GM18499 (cell line): ENCODE data around the gene TUBB1.
A peak's percentile ranks its signal among the peaks of the same experiment; 100 is the strongest.

Experiments used
- ATAC-seq: cut with Tn5 transposase; IDR thresholded peaks from one replicate; pipeline ENCODE4 v1.9.1; 2021; ENCODE audit warnings: moderate number of reproducible peaks; ENCODE audit not compliant: insufficient read depth, unreplicated experiment

The TUBB1 gene

DNA sequence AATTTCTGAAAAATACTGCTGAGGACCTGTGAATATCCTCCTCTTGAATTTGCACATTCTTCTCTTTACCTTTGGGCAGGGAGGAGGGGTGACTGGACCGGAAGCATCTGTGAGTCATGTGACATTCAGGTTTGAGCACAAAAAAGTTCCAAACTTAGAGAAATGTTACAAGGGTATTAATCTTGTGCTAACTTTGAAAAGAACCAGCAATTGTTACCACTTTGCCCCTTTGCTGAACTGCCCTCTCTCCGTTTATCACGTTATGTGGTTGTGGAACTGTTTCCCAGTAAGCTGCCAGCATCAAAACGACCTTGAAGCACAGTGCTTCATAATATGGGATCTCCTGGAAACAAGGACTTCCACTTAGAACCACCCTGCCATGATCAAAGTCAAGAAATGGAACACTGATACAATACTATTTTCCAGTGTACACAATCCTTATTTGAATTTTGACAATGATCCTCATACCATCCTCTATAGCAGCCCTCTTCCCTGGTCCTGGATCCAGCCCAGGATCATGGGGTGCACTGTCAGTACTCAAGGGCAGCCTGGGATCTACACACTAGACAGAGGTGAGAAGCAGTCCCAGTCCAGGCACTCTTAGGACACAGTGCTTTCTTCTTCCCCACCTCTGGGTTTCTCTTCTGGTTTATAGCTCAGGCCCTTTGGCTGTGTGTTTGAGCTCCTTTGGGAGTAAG, 2.3 kb upstream of the TUBB1 start:
- no peak for ATAC-seq

DNA sequence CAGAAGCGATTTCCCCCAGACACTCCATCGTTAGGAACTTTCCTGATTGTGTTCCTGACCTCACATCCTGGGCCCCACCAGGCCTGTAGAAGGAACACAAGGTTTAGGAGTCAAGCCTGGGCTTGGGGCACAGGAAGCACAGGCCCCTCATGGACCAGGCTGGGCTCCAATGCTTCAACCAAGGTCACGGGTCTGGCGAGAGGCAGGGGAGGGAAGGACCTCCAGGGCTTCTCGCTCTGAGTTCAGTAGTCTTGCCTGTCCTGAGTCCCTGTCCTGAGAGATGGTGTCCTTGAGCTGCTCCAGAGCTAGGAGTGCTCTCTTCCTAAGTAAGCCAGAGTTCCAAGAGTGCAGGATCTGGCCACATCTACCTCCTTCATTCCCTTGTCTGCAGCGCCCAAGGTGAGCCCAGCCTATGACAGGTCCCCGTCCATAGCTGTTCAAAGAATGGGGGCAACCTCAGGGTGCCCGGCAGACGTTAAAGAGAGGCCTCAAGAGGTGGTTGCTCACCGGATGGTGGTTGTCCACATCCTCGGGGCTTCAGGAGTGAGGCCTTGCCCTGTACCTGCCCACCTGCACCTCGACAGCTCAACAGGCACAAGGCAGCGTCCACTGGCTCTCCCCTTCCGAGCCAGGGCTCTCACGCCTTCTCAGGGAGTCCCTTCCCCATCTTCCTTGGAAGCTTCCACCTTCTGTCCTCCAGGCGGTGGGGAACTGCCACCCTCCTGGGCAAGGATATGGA, 1.6 kb upstream of the TUBB1 start:
- ATAC-seq = no peak

DNA sequence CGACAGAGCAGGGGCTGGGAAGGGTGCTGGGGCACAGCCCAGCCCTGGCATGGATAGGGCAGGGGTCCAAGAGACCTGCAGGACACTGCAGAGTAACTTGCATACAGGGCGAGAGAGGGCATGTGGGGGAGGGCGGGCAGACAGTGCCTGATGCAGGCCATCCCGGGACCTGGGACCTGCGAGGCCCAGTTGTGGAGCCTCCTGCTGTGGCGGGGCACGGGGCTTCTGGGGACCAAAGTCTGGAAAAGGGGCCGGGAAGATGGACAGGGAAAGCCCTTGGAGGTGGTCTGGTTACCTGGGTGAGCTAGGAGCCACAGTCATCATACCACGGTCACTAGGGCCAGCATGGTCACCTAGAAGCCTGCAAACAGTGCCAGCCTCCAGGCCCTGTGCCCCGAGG, 412 bp upstream of the TUBB1 start:
- no peak for ATAC-seq

DNA sequence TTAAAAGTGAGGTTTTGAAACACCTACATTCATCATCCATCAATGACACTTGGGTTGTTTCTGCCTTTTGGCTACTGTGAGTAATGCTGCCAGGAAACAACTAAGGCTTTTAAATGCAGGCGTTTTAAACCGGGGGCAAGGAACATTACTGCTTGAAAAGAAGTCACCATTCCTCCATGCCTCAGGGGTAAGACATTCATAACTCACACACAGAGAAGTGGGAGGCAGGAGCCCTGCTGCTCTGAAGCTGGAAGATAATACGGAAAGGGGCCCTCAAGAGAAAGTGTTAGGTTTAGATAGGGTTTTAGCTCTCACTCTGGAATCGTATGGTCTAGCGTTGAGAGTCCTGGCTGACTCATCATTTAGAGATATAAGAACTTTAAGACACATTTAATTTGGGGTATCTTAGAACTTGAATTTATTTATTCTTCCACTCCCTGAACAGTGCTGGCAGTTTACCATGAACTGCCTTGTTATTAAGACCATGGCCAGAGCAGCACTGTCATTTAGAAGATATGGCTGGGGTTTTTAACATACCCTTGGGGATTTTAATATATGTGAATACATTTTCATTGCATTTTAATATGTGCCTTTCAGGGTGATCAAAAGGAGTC, 1.8 kb downstream of the TUBB1 start:
- no peak for ATAC-seq

DNA sequence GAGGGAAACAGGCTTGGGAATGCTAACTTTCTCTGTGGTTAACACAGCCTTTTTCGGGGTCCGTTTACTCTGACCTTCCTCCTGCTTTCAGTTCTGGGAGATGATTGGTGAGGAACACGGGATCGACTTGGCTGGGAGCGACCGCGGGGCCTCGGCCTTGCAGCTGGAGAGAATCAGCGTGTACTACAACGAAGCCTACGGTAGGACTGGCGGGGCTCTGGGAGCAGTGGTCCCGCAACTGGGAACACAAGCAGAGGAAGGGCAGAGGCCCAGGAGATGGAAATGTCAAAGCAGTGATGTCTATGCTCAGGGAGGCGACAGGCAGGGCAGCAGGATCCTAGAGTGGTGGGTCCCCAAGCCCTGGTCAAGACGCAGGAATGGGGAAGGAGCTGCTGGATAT, 3.5 kb downstream of the TUBB1 start:
- no peak for ATAC-seq

DNA sequence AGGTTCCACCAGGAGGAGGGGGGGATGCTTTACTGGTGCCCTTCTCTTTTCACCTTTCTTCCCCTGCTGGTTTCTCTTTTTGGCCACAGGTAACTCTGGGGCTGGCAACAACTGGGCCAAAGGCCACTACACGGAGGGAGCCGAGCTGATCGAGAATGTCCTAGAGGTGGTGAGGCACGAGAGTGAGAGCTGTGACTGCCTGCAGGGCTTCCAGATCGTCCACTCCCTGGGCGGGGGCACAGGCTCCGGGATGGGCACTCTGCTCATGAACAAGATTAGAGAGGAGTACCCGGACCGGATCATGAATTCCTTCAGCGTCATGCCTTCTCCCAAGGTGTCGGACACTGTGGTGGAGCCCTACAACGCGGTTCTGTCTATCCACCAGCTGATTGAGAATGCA, 4.4 kb downstream of the TUBB1 start:
- no peak for ATAC-seq

DNA sequence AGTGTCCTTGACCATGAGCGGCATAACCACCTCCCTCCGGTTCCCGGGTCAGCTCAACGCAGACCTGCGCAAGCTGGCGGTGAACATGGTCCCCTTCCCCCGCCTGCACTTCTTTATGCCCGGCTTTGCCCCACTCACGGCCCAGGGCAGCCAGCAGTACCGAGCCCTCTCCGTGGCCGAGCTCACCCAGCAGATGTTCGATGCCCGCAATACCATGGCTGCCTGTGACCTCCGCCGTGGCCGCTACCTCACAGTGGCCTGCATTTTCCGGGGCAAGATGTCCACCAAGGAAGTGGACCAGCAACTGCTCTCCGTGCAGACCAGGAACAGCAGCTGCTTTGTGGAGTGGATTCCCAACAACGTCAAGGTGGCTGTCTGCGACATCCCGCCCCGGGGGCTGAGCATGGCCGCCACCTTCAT, 4.9 kb downstream of the TUBB1 start:
- ATAC-seq = no peak

DNA sequence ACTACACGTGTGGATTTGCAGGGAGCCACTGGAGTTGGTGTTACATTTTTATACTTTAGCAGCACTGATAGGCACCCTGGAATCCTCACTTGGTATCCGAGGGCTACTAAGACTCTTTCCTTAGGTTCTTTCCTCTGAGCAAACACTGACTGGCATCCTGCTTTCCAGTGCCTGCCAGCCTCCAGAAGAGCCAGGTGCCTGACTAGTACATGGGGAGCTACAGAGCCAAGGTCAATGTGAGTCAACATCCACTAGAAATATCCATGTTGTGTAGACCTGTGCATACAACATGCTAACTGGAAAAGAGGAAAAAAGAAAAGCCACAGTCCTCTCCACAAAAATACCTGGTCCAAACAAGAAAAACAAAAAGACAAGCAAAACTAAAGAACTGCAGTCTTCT, 5.9 kb downstream of the TUBB1 start:
- no peak for ATAC-seq

DNA sequence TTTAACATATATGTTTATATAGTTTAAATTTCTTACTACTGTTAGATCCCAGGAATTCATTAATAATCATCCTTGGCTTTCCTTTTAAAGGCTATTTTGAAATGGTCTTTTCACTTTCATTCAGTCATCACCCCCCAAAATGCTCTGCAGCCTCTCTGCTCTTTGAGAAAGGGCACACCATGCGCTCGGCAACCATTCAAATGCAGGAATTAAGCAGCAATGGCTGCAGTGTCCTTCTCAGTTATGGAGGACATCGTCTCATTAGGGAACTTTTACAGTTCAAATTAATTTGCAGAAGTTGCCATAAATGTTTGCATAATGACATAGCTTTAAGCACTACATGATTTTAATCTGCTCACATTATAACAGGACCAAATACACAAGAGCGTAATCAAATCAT, 6.3 kb downstream of the TUBB1 start:
- no peak for ATAC-seq

DNA sequence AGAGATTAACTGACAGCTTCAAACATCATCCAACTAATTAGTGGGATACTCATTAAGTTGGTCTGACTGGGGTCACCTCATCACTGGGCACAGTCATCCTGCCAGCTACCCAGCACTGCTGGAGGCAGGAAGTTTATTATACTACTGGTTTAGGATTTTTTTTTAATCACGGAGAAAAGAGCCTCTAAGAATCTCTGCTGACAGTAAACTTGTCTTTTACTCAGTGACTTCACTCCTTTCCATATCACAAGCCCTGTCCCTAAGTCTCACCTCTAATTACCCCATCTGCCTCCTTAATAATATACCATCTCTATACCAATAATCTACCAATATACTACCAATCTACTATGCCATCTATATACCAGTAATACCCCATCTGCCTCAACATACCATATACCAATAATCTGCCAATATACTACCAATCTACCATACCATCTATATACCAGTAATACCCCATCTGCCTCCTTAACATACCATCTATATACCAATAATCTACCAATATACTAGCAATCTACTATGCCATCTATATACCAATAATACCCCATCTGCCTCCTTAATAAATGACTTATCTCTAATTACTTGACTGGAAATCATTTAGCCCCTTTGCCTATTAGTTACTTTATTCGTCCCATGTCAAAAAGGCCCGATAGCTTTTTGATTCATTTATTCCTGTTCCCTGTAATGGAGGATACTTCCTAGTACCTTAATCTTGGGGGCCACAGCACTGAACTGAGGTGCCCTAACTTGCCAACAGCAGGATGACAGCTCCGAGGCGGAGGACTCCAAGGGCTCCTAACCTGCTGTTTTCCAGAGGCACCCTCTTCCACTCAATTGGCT, 7.9 kb downstream of the TUBB1 start:
- no peak for ATAC-seq

DNA sequence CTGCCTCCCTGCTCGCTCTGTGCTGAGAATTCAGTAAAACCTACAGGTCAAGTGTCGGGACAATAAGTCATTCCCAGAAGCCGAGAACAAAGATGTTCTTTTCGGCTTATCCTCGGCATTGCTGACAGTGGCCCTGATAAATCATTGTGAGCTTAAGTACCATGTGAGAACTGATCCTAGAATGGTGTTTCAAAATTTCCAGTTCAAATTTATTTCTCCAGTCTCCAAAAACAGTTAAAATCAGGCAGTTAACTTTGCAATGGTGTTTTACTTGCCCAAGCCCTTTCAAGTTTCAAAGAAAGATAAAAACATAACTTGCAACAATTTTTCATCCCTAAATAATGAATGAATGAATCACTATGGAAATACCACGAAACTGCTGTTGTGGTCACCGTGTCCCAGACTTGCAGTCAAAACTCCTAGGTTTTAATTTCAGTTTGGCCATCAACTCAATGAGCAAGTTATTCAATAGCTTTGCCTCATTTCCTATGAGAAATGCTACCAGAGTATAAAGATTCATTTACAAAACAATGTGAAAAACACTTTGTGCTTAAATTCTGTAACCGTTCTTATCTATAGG, 8.6 kb downstream of the TUBB1 start:
- no peak for ATAC-seq

DNA sequence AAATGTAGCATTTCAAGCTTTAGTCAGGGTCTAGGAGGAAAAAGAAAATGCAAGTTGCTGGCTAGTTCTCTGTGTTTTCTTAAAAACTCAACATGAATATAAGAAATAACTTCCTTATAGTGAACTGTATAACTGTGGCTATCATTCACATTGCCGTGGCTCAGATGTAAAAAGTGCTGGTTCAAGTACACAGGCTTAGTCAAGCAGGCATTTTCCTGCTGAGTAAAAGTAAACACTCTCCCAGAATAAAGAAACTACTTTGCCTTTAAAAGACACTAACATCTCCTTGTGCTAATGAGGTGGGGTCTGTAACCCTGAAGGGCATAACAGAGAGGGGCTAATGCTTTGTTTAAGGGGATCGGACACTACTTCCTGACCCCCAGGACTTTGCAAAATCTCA, 9.6 kb downstream of the TUBB1 start:
- ATAC-seq = no peak

DNA sequence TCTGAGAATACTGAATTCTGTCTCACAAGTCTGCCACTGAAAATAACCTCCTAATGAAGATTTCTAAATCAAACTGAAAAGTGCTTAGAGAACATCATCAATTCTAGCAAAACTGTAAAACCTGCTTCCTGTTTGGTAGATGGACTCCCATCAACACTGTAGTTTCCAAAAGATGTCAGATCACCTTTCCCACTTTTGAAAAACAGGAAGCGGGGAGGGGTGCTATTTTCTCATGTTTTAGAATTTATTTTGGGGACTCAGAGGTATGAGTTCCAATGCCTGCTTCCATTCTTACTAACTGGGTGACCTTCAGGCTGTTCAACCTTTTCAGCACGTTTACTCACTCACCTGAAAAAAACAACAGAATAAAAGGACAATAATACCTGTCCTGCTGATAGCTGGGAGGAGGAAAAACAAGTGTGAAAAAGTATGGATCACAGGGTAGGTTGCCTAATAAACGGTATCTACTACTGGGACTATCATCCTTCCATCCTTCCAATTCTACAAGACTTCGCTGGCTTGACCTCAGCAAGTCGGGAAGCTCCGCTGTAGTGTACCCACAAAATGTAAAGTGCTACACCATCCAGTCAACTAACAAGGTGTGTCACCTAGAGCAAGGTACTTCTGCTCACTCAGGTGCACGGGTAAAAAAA, 11.8 kb downstream of the TUBB1 start:
- no peak for ATAC-seq

DNA sequence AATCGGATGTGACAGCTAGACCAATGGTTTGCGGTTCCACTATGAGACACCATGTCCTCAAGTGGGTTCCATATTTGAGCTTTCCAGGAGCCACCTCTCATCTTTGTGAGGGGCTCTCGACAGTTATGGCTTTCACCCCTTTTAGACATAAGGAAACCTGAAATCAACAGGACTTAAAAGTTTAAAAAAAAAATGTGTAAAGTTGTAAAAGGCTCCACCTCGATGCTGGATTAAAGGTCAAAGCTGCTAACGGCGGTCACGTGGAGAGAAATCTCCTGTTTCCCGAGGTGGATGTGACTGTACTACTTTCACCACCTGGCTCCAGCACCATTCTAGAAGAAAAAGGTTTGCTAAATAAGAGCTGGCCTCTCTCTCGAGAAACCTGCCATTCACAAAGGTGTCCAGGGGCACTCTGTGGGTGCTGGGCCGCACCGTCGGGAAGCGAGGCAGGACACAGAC, 12.4 kb downstream of the TUBB1 start:
- no peak for ATAC-seq

DNA sequence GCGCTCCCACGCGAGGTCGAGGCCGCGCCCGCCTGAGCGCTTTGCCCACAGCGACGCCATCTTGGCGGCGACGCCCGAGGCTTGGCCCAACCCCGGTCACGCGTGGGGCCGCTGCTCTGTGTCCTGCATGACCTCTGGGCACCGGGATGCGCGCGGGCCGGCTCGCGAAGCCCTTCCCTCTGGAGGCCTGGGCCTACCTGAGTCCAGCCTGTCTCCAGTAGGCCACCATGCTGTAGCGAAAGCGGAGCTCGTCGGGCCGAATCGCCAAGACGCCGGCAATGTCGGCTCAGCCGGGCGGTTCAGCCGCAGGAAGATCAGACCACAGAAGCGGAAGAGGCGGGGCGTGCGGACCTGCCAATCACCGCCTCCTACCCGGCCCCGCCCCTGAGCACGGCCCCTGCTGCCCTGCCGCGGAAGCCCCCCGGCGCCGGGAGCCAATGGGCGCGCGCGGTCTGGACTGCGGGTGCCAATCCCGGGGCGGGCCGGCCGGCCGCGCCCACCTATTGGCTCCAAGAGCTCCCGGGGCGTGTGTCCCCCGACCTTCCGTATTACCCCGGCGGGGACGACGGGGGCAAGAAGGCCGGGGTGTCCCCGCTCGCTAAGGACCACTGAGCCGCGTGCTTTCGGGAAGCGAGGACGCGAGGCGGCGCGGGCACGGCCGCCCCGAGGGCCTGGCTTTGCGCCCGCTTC, 12.9 kb downstream of the TUBB1 start, which contains the start of gene ATP5F1E:
Gene ATP5F1E (minus strand): TSS at position 313 of the 690 bp plus-strand sequence. CDS start 84 bp downstream, at position 229.
- ATAC-seq = peak; percentile 76

DNA sequence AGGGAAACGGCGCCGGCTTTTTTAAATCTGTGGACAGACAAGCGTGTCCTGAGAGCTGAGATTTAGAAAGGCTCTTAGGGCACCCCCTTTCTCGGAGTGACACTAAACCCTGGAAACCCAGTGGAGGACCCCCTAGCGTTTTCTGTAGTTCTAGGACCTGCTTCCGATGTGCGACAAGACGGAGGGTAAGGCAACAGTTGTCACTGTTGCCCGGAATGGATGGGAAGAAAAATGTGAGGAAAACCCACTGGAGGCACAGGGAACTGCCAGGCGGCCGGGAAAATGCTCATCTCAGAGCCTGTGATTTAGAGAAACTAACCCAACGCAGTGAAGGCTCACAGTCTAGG, 13.5 kb downstream of the TUBB1 start:
- no peak for ATAC-seq

DNA sequence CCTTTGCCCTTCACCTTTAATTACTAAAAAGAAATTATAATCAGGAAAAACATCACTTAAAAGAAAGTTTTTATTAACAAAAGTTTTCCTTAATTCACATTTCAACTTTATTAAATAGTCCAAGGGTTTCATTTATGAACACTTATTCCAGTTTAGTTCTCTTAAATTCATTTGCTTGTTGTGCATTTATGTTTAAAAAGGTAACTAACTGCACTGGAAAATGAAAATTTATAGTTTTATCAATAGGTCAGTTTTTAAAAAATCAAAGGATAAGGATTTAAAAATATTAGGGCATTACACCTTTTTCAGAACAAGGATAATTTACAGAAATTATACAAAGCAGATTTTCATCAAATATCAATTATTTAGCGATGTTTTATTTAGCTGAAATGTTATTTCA, 13.9 kb downstream of the TUBB1 start:
- ATAC-seq = no peak

DNA sequence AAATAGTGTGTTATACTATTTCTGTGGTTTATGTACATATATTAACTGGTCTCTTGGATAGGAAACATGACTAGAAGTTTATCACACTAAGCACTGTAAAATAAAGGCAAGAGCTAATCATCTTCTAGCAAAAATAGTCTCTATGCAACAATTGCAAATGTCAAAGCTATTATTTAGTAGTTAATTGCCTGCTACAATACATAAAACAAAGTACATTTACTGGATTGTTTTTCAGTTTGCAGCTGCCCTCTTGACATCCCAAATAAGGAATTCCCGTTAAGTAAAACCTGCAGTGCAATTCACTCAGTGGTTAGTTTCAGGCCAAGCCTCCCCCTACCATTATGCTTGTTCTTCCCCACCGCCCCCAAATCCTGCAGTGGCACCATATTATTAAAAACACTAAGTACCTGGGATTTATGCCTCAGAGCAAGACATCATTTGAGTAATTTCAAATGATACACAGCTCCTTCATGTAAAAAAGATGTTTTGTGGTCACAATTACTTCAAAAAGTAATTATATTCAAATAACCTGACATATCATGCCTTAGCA, 14.5 kb downstream of the TUBB1 start:
- no peak for ATAC-seq

DNA sequence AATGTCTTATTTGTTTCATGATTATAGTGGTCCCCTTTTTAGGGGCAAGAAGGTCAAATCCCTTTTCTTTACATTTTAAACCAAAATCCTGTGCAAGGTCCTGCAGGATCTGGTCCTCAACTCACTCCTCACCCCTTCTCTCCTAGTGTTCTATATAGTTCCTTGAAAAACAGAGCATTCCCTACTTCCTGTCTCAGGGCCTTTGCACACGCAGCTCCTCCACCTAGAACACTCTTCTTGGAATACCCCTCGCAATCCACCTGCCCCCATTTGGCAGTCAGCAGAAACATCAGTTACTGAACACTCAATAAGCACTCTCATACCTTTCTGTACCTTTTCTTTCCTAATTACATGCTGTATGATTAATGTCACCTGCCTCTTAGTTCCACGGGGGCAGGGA, 16.2 kb downstream of the TUBB1 start:
- no peak for ATAC-seq
